Islet precursor cell (in vitro differentiated cells): ENCODE results near the gene ZNF836.
A peak's percentile ranks its signal among the peaks of the same experiment; 100 is the strongest.

ENCODE experiments used
- DNase-seq: peaks from one replicate; pipeline ENCODE4 v3.0.0-alpha.2; 2018

ZNF836 gene

DNA sequence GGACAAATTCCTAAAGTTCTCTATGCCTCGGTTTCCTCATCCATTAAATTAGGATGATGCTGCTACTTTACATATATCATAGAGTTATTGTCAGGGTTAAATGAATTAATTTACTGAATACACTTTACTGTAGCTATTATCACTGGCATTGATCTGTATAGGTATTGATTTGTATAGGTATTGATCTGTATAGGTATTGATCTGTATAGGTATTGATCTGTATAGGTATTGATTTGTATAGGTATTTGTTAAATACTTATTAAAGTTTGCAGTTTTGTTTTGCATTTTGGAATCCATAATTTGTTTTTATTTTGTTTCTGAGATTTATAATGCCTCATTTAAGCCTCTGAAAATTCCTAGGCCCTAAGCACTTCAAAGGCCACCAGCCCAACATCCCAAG lies 16.0 kb upstream of the ZNF836 start:
- no peak for DNase-seq

DNA sequence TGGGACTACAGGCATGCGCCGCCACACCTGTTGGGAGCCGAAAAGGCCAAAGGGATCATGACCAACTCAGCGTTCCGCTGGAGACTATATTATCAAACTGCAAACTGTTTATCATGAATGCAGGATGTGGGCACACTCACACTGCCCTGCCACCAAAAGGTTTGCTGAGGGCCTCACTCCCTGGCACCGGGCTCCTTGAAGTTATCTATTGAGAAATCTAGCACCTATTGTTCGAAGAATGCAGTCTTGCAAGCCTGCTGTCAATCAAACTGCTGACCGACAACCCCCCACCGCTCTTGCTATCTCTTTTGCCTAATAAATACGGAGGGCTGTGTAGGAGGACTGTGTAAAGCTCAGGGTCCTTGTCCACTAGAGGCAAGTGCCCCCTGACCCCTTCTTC lies 5.2 kb upstream of the ZNF836 start:
- no peak for DNase-seq

GRCh38 chr19:52172347-52172746 lies 926 bp upstream of the ZNF836 start:
- no peak for DNase-seq

- peak; percentile 65 for DNase-seq
These were observed 529 bp downstream of the ZNF836 start for GRCh38 chr19:52170863-52171320.

DNA sequence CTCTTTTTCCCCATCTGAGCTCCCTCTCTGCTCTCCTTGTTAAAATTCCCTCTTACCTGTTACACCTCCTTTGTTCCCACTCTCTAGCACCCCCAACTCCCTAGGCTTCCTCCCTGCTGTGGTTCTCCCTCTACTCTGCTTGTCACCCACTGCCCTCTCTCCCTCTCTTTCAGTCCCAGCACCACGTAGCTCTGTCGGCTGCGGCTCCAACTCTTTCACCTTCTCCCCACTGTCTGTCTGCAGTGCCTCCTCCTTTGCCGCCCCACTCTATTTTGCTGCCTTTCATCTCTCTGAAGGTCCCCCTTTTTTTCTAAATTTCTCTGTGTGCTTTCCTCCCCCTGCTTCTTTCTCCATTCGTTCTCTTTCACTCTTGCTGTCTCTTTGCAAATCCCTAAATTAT lies 1.1 kb downstream of the ZNF836 start:
- DNase-seq, result no peak

GRCh38 chr19:52155596-52156359 lies 15.6 kb downstream of the ZNF836 start:
- no peak for DNase-seq

DNA sequence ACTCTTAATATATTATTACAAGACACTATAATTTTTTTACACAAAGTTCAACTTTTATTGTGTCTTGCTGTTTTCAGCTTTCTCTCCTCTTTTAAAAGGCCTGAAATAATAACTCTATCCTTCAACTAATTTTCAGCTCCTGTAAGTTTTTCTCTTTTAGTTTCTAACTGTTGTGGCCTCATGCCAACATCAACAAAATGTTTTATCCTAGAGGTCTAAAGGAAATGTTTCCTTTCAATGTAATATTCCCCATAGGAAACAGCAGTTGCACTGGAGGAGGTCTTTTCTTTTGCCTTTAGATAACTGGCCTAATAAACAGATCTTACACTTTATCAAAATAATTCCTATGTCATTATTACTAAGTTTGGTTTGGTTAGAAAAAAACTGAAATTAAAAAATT lies 23.2 kb downstream of the ZNF836 start:
- DNase-seq, result no peak

GRCh38 chr19:52142001-52142595 lies 29.3 kb downstream of the ZNF836 start:
- DNase-seq, result no peak

GRCh38 chr19:52141203-52141602 lies 30.2 kb downstream of the ZNF836 start:
- no peak for DNase-seq

DNA sequence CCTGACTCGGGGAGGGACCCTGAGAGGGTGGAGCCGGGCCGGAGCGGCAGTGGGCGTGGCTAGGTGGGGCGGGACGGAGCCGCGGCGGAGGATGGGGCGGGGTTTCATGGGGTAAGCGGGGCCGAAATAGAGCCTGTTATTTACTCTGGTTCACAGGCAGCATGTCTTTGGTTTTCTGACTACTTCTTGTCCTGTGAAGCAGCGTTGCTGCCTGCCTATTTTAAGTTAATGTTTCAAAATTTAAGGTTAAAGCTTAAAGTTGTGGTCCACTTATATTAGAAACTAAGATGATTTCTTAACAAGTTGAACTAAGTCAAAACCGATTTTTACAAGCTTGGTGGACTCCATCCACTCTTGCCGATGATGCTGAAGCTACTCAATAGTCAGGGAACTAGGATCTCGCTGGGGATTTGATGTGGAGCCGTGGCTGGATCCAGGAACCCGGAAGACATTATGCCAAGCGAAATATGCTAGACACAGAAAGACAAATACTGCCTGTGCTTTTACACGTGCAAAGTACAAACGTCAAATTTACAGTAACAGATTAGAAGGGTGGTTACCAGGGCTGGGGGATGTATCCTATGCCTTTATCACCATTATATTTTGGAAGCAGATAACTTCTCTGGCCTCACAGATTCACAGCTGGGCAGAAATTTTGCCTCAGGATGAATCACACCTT lies 31.2 kb downstream of the ZNF836 start:
- DNase-seq, result no peak

GRCh38 chr19:52139252-52140031 lies 32.0 kb downstream of the ZNF836 start, which contains the start of gene ZNF616:
TSS of gene ZNF616 (minus strand) at chr19:52139938. CDS start at chr19:52130512, 9,426 bp downstream.
- peak; percentile 97 for DNase-seq

DNA sequence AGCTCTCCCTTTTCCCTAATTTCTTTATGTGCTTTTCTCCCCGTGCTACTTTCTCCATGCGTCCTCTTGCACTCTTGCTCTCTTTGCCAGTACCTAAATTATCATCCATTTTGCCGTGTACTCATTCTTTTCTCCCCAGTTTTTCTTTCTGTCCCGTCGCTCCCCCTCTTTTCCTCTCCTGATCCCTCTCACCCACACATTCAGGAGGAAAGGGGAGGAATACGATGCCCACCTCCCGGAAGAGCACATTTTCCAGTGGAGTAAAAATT lies 32.5 kb downstream of the ZNF836 start:
- DNase-seq, result no peak

- DNase-seq, result peak; percentile 61
These were observed 33.0 kb downstream of the ZNF836 start for GRCh38 chr19:52138278-52138982.

DNA sequence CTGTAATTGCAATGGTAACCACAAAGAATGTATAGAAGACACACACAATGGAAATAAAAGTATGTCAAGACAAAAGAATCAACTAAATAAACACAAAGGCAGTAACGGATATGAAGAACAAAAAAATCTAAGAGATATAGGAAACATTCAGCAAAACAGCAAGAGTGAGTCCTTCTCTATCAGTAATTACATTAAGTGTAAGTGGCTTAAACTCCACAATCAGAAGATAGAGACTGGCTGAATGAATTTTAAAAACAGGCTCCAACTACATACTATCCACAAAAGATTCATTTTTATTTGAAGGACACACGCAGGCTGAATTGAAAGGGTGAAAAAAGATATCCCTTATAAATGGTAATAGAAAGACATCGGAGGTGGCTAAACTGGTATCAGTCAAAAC lies 51.1 kb downstream of the ZNF836 start:
- DNase-seq, result no peak

DNA sequence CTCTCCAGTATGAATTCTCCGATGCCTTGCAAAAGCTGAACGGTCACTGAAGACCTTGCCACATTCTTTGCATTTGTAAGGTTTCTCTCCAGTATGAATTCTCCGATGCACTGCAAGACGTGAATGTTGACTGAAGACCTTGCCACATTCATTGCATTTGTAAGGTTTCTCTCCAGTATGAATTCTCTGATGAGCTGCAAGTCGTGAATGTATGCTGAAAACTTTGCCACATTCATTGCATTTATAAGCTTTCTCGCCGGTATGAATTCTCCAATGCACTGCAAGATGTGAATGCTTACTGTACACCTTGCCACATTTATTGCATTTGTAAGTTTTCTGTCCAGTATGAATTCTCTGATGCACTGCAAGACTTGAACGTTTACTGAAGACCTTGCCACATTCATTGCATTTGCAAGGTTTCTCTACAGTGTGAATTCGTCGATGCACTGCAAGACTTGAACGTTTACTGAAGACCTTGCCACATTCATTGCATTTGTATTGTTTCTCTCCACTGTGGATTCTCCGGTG lies 55.8 kb downstream of the ZNF836 start:
- DNase-seq, result no peak

DNA sequence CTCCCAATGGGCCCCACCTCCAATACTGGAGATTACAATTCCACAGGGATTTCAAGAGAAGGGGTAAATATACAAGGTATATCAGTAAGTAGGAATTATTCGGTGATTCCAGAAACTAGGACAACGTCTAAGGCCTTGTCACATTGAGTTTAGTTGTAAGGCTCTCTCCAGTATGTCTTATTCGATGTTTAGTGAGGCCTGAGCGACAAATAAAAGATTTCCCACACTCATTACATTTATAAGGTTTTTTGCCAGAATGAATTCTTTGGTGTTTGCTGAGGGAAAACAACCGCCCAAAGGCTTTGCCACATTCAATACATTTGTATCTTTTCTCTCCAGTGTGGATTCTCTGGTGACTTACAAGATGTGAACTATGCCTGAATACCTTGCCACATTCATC lies 56.7 kb downstream of the ZNF836 start:
- DNase-seq, result no peak

DNA sequence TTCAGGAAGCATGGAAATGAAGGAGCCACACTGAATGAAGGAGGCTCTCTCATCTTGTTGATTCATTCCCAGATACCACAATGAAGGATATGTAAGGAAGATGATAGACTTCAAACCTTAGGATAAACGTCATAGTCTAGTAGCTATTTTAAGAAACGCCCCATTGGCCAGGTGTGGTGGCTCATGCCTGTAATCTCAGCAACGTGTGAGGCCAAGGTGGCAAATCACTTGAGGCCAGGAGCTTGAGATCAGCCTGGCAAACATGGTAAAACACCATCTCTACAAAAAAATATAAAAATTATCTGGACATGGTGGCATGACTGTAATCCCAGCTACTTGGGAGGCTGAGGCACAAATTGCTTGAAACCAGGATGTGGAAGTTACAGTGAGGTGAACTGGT lies 58.8 kb downstream of the ZNF836 start:
- no peak for DNase-seq

DNA sequence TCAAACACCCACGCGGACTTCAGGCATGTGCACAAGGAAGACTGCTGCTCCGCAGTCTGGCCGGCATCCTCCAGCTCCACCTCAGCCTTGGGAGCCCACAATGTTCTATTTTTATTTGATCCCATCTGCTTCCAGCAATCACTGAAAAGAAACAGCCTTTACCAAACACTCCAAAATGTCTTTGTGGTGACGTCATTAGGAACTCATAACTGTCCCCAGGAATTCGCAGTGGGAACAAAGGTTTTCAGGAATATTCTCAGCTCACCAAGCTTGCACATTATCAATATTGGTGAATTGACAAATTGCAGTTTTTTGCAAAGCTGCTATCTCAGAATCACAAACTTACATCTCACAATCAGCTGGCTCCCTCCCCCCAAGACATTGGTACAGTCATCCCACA lies 60.6 kb downstream of the ZNF836 start:
- DNase-seq, result no peak
